LNCaP clone FGC (cell line): ENCODE results near the gene LIMK1.
A peak's percentile ranks its signal among the peaks of the same experiment; 100 is the strongest.

Experiments
- DNase-seq: peaks from one replicate; pipeline ENCODE4 v3.0.0-alpha.2; 2011; ENCODE audit warnings: low read depth
- H3K4me3 ChIP-seq: 2 replicates; pipeline ENCODE4 v1.5.1; 2011; ENCODE audit warnings: mild to moderate bottlenecking, low read depth, low read length, control low read depth
- TF ChIP-seq, protein P1 (sequence below): IDR thresholded peaks from 2 replicates; pipeline ENCODE4 v1.5.1; 2012; ENCODE audit warnings: mild to moderate bottlenecking; ENCODE audit not compliant: control insufficient read depth, insufficient read depth; ENCODE audit errors: extremely low read depth

The LIMK1 gene

DNA sequence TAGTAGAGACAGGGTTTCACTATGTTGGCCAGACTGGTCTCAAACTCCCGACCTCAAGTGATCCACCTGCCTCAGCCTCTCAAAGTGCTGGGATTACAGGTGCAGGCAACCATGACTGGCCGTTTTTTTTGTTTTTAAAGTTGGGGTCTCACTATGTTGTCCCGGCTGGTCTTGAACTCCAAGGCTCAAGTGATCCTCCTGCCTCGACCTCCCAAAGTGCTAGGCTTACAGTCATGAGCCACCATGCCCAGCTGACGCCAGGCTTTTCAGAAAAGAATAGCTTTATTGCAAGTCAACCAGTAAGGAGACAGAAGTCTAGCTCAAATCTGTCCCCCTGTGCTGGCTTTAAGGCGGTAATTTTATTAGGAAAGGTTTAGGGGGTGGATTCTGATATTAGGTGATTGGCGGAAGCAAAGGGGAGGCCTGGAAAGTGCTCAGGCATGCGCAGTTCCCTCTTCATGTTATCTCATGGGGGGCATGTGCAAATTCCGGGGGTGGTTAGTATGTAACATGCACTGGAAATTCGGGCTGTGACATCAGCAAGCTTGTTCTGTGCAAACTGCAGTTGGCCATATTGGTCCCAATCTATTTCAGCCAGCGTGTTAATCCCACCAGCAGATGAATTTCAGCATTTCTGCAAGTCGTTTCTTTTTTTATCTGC is 42.7 kb downstream of the LIMK1 start:
- TF ChIP-seq, protein P1, sequence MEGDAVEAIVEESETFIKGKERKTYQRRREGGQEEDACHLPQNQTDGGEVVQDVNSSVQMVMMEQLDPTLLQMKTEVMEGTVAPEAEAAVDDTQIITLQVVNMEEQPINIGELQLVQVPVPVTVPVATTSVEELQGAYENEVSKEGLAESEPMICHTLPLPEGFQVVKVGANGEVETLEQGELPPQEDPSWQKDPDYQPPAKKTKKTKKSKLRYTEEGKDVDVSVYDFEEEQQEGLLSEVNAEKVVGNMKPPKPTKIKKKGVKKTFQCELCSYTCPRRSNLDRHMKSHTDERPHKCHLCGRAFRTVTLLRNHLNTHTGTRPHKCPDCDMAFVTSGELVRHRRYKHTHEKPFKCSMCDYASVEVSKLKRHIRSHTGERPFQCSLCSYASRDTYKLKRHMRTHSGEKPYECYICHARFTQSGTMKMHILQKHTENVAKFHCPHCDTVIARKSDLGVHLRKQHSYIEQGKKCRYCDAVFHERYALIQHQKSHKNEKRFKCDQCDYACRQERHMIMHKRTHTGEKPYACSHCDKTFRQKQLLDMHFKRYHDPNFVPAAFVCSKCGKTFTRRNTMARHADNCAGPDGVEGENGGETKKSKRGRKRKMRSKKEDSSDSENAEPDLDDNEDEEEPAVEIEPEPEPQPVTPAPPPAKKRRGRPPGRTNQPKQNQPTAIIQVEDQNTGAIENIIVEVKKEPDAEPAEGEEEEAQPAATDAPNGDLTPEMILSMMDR, result no peak

DNA sequence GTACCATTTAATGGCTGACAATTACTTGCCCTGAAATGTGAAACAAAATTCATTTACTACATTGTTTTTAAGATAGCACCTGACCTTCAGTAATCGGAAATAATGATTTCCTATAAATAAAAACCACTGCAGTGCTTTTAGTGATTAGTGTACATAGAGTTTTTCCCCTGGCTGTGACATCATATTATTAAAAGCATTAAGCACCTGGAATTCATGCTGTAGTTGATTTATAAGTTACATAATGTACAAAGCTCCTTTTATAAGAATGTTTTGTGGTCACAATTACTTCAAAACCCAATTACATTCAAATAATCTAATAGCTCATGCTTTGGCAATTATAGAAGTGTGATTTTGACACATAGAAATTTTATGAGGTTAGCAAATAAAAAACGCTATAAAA is 46.3 kb downstream of the LIMK1 start:
- peak; percentile 1 for DNase-seq
- H3K4me3 ChIP-seq, result no peak overlapping the region
- TF ChIP-seq, protein P1, result no peak

More for the DNA sequence above, 42.7 kb downstream of the LIMK1 start:
- no peak overlapping the region for H3K4me3 ChIP-seq
- DNase-seq, result no peak

DNA sequence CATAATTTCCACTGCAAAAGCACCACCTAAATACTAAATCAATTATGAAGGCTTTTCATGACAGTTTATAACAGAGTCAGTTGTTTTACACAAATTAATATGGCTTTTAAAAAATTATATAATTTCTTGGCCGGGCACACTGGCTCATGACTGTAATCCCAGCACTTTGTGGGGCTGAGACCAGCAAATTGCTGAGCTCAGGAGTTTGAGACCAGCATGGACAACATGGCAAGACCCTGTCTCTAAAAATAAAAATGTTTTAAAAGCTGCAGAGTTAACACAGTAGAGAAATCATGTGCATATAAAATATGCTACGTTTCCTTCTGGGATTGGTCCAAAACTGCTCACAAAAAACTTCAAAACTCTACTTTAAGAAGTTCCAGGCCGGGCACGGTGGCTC is 46.9 kb downstream of the LIMK1 start:
- TF ChIP-seq, protein P1, result no peak
- H3K4me3 ChIP-seq, result no peak overlapping the region
- DNase-seq, result no peak

DNA sequence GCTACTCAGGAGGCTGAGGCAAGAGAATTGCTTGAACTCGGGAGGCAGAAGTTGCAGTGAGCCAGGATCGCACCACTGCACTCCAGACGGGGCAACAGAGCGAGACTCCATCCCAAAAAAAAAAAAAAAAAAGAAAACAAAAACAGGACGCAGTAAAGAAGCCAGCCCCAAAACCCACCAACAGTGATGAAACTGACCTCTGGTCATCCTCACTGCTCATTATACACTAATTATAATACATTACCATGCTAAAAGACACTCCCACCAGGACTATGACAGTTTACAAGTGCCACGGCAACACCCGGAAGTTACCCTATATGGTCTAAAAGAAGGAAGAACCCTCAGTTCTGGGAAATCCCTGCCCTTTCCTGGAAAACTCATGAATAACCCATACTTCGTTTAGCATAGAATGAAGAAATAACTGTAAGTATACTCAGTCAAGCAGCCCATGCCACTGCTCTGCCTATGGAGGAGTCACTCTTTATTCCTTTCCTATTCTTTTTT is 50.6 kb downstream of the LIMK1 start:
- TF ChIP-seq, protein P1, result no peak
- no peak for DNase-seq
- no peak overlapping the region for H3K4me3 ChIP-seq

DNA sequence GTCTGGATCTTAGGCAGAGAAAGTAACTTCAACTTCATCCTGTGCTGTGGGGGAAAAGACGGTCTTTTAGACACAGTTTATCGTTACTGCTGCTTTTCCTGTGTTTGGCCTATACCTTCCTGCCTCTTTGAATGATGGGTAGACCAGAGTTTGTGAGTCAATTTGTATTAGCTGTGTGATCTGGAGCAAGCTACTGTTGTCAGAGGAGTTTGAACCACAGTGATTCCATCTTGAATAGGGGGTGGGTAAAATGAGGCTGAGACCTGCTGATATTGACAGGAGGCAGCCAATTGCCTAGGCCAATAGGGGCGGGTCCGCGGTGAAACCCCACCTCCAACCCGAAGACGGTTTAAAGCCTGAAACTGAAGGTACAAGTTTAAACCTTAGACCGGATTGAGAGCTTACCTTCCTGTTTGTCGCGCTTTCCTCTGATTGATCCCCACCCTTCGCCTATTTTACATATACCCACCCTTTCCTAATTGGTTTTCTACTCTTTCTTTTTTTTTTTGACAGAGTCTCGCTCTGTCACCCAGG is 54.8 kb downstream of the LIMK1 start:
- TF ChIP-seq, protein P1, result no peak
- no peak overlapping the region for H3K4me3 ChIP-seq
- no peak for DNase-seq

DNA sequence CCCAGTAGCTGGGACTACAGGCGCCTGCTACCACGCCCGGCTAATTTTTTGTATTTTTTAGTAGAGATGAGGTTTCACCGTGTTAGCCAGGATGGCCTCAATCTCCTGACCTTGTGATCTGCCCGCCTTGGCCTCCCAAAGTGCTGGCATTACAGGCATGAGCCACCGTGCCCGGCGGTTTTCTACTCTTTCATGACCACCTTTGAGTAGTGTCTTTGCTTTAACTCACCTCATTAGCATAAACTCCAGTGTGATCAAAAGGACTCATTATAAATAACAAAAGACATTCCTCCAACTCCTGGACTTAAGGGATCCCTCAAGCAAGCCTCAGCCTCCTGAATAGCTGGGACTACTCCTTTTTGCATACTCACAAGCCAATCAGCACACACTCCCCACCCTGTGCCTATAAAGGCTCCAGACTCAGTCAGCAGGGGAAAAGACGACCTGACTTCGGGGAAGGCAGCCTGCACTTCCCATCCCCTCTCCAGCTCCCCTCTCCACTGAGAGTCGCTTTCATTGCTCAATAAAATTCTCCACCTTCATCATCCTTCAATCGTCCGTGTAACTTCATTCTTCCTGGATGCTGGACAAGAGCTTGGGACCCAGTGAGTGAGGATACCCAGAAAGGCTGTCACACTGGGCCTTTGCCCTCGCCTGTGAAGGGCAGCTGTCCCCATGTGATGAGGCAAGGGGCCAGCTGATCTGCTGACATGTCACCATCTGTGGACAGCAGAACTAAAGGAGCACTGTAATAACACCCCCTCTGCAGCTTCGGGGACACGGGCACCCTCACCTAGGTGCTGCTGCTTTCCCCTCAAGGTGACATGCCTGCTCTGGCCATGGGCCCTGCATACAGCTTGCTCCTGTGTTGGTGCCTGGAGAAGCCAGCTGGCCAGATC is 55.6 kb downstream of the LIMK1 start:
- H3K4me3 ChIP-seq, result no peak overlapping the region
- DNase-seq, result no peak
- TF ChIP-seq, protein P1, result no peak
